ENCODE results near the gene TIMM10B.

- TF ChIP-seq POLR2AphosphoS5 (IDR thresholded peaks at IDR 0.05), result no peak
- TF ChIP-seq CTCF (IDR thresholded peaks at IDR 0.05 in 8 of 11, conservative IDR thresholded peaks at IDR 0.05 in 3 of 11), result no peak
- TF ChIP-seq POLR2A (IDR thresholded peaks at IDR 0.05), result no peak
These were observed 8.0 kb downstream of the TIMM10B start for GRCh38 chr11:6489306-6489705.

Data from spleen (tissue), 7 donors.